Ishikawa (cell line): ENCODE data around the gene PASD1.

Experiments used
- CREB1 ChIP-seq: IDR thresholded peaks from 2 replicates; pipeline ENCODE4 v1.6.1; 2012; ENCODE audit warnings: low read depth
- EGR1 ChIP-seq: IDR thresholded peaks from 2 replicates; pipeline ENCODE4 v1.6.1; 2012
- RAD21 ChIP-seq: IDR thresholded peaks from 2 replicates; pipeline ENCODE4 v1.6.1; 2012; ENCODE audit warnings: low read depth
- TCF12 ChIP-seq: IDR thresholded peaks from 2 replicates; pipeline ENCODE4 v1.6.1; 2012; ENCODE audit warnings: low read depth

GRCh38 chrX:151725338-151725614 lies 161.8 kb downstream of the PASD1 start:
- TF ChIP-seq EGR1 (no peak), CREB1 (no peak), TCF12 (no peak), RAD21 (no peak)
